IMR-90 (cell line): Measurements from ENCODE around the gene EFCAB5. TPM values are rescaled to one million over a fixed set of nuclear protein-coding genes. Genes with fewer than 3 reads are reported as not detected.

Experiments
- ATAC-seq: fragments of 200-7000 bp; cut with Tn5 transposase; 2 replicates; pipeline ENCODE4 v1.9.1; 2020; ENCODE audit warnings: low read depth, mild to moderate bottlenecking, moderate library complexity
- BruUV-seq: library from RNA; stranded (reverse); fragments of 400-500 nt; replicated peaks from 2 replicates; lab custom pipeline; 2021; lab: Mats Ljungman, UMichigan
- CTCF ChIA-PET: fragments of 300-600 bp; formaldehyde crosslinking; extraction: SDS; loops from one replicate; lab custom pipeline; 2021; ENCODE audit warnings: antibody characterized with exemption; lab: Yijun Ruan, JAX
- POLR2A ChIA-PET: fragments of 300-600 bp; sonication (Branson Sonifier 250); formaldehyde crosslinking; loops from one replicate; lab custom pipeline; 2022; ENCODE audit warnings: antibody characterized with exemption; ENCODE audit not compliant: unreplicated experiment; lab: Charles Lee
- DNase-seq: peaks from one replicate; pipeline ENCODE4 v3.0.0; 2013
- H2AFZ ChIP-seq: replicated peaks from 2 replicates; pipeline ENCODE3; 2013; ENCODE audit warnings: low read length, mild to moderate bottlenecking; ENCODE audit not compliant: poor library complexity
- H2AK5ac ChIP-seq: 2 replicates; pipeline ENCODE4 v1.6.1; 2013; ENCODE audit warnings: low read depth, low read length, inconsistent platforms
- H2AK9ac ChIP-seq: replicated peaks from 2 replicates; pipeline ENCODE3; 2013; ENCODE audit warnings: mild to moderate bottlenecking, low read depth, low read length, moderate library complexity; ENCODE audit not compliant: poor library complexity
- H2BK120ac ChIP-seq: 2 replicates; pipeline ENCODE4 v1.6.1; 2013; ENCODE audit warnings: low read depth, low read length, inconsistent platforms
- H2BK15ac ChIP-seq: 3 replicates; pipeline ENCODE4 v1.6.1; 2013; ENCODE audit warnings: low read depth, low read length, inconsistent platforms
- H2BK20ac ChIP-seq: 2 replicates; pipeline ENCODE4 v1.6.1; 2013; ENCODE audit warnings: low read depth, mild to moderate bottlenecking, inconsistent platforms, low read length, moderate library complexity
- H2BK5ac ChIP-seq: 2 replicates; pipeline ENCODE4 v1.6.1; 2013; ENCODE audit warnings: mild to moderate bottlenecking, low read depth, low read length, inconsistent platforms; ENCODE audit not compliant: poor library complexity, severe bottlenecking
- H3K14ac ChIP-seq: replicated peaks from 2 replicates; pipeline ENCODE4 v1.6.1; 2013; ENCODE audit warnings: low read depth, low read length, inconsistent platforms
- H3K18ac ChIP-seq: 2 replicates; pipeline ENCODE4 v1.6.1; 2013; ENCODE audit warnings: low read depth, low read length, control low read depth
- H3K23ac ChIP-seq: 2 replicates; pipeline ENCODE4 v1.6.1; 2013; ENCODE audit warnings: low read depth, low read length, inconsistent platforms
- H3K27ac ChIP-seq: 2 replicates; pipeline ENCODE4 v1.5.1; 2013; ENCODE audit warnings: mild to moderate bottlenecking, control low read depth, low read length; ENCODE audit not compliant: insufficient read depth
- H3K27me3 ChIP-seq: 2 replicates; pipeline ENCODE4 v1.6.1; 2013; ENCODE audit warnings: low read length; ENCODE audit not compliant: control insufficient read depth, insufficient read depth
- H3K36me3 ChIP-seq: 2 replicates; pipeline ENCODE4 v1.6.1; 2013; ENCODE audit warnings: low read length, mixed read lengths; ENCODE audit not compliant: control insufficient read depth, insufficient read depth
- H3K4ac ChIP-seq: 2 replicates; pipeline ENCODE4 v1.6.1; 2013; ENCODE audit warnings: low read depth, low read length, inconsistent platforms
- H3K4me1 ChIP-seq: 2 replicates; pipeline ENCODE4 v1.6.1; 2013; ENCODE audit warnings: low read length, mixed read lengths; ENCODE audit not compliant: control insufficient read depth, insufficient read depth
- H3K4me2 ChIP-seq: 2 replicates; pipeline ENCODE4 v1.6.1; 2013; ENCODE audit warnings: low read depth, mild to moderate bottlenecking, control low read depth, low read length, moderate library complexity
- H3K4me3 ChIP-seq: 2 replicates; pipeline ENCODE4 v1.5.1; 2013; ENCODE audit warnings: low read depth, mild to moderate bottlenecking, control low read depth, low read length, moderate library complexity; ENCODE audit not compliant: insufficient read depth
- H3K56ac ChIP-seq: 2 replicates; pipeline ENCODE4 v1.6.1; 2013; ENCODE audit warnings: low read length, inconsistent platforms; ENCODE audit not compliant: insufficient read depth; ENCODE audit errors: extremely low read depth
- H3K79me1 ChIP-seq, 2 experiments: 2 replicates each; pipeline ENCODE4 v1.6.1; 2013; ENCODE audit warnings: low read length in 2 of 2, inconsistent platforms in 1 of 2, low read depth in 1 of 2
- H3K9ac ChIP-seq: 2 replicates; pipeline ENCODE4 v1.6.1; 2013; ENCODE audit warnings: low read depth, low read length, control low read depth
- H3K9me1 ChIP-seq: 2 replicates; pipeline ENCODE4 v1.6.1; 2013; ENCODE audit warnings: low read length, inconsistent platforms; ENCODE audit not compliant: insufficient read depth
- H3K9me3 ChIP-seq: 2 replicates; pipeline ENCODE4 v1.6.1; 2013; ENCODE audit warnings: low read length; ENCODE audit not compliant: control insufficient read depth, insufficient read depth
- H4K20me1 ChIP-seq: 2 replicates; pipeline ENCODE4 v1.6.1; 2013; ENCODE audit warnings: low read length, inconsistent platforms; ENCODE audit not compliant: insufficient read depth
- H4K5ac ChIP-seq: 2 replicates; pipeline ENCODE4 v1.6.1; 2013; ENCODE audit warnings: mild to moderate bottlenecking, low read depth, low read length, control low read depth
- H4K8ac ChIP-seq, 2 experiments: 2 replicates each; pipeline ENCODE4 v1.6.1; 2013; ENCODE audit warnings: low read depth in 2 of 2, low read length in 2 of 2, control low read depth in 1 of 2, inconsistent platforms in 1 of 2
- H4K91ac ChIP-seq: 2 replicates; pipeline ENCODE4 v1.6.1; 2013; ENCODE audit warnings: low read depth, low read length, inconsistent platforms; ENCODE audit not compliant: insufficient read depth
- BHLHE40 ChIP-seq: fragments of 150-350 bp; IDR thresholded peaks from 2 replicates; pipeline ENCODE4 v1.6.1; 2016; ENCODE audit warnings: mild to moderate bottlenecking, low read depth, low read length
- CEBPB ChIP-seq: IDR thresholded peaks from 2 replicates; pipeline ENCODE4 v1.6.1; 2012; ENCODE audit warnings: low read depth, low read length, improper control_type of control experiment
- CHD1 ChIP-seq: IDR thresholded peaks from 2 replicates; pipeline ENCODE4 v1.6.1; 2012; ENCODE audit warnings: low read depth, low read length, improper control_type of control experiment
- CTCF ChIP-seq: conservative IDR thresholded peaks from 2 replicates; pipeline ENCODE4 v1.5.1; 2012; ENCODE audit warnings: mild to moderate bottlenecking, low read depth, low read length, improper control_type of control experiment
- ELK1 ChIP-seq: fragments of 150-350 bp; IDR thresholded peaks from 2 replicates; pipeline ENCODE4 v1.6.1; 2016; ENCODE audit warnings: low read depth, mild to moderate bottlenecking, low read length, moderate library complexity, borderline replicate concordance
- FOS ChIP-seq: fragments of 150-350 bp; IDR thresholded peaks from 2 replicates; pipeline ENCODE4 v1.6.1; 2016; ENCODE audit warnings: low read depth, low read length
- MAFK ChIP-seq: IDR thresholded peaks from 2 replicates; pipeline ENCODE4 v1.6.1; 2012; ENCODE audit warnings: low read depth, low read length, improper control_type of control experiment
- MAZ ChIP-seq: IDR thresholded peaks from 2 replicates; pipeline ENCODE4 v1.6.1; 2012; ENCODE audit warnings: low read depth, mild to moderate bottlenecking, low read length, improper control_type of control experiment, moderate library complexity, borderline replicate concordance
- NFE2L2 ChIP-seq: fragments of 150-350 bp; IDR thresholded peaks from 2 replicates; pipeline ENCODE4 v1.6.1; 2016; ENCODE audit warnings: low read depth, mild to moderate bottlenecking, low read length
- POLR2A ChIP-seq: IDR thresholded peaks from 2 replicates; pipeline ENCODE4 v1.6.1; 2012; ENCODE audit warnings: mild to moderate bottlenecking, low read depth, low read length
- RAD21 ChIP-seq: IDR thresholded peaks from 2 replicates; pipeline ENCODE4 v1.6.1; 2012; ENCODE audit warnings: low read length, improper control_type of control experiment
- RCOR1 ChIP-seq: IDR thresholded peaks from 2 replicates; pipeline ENCODE4 v1.6.1; 2012; ENCODE audit warnings: mild to moderate bottlenecking, low read length, improper control_type of control experiment; ENCODE audit not compliant: insufficient replicate concordance
- SMC3 ChIP-seq: fragments of 150-350 bp; IDR thresholded peaks from 2 replicates; pipeline ENCODE4 v1.6.1; 2016; ENCODE audit warnings: low read depth, mild to moderate bottlenecking, antibody characterized with exemption, low read length, moderate library complexity
- WGBS, 2 experiments: methylation state at CpG; one replicate each; pipeline versions ENCODE4 v1.1.5 to v1.1.7; 2013; ENCODE audit warnings: missing lambda C conversion rate in 2 of 2; ENCODE audit not compliant: insufficient read length in 1 of 2; ENCODE audit errors: extremely low coverage in 2 of 2; 5-methylcytosine and 5-hydroxymethylcytosine counted together
- dilution Hi-C: fragments of 300-500 bp; cut with HindIII; formaldehyde crosslinking; loops from one replicate; pipeline ENCODE4 v1.14.3; 2018; ENCODE audit warnings: low sequenced_read_pairs; ENCODE audit not compliant: unreplicated experiment
- in situ Hi-C: fragments of 300-500 bp; cut with MboI; formaldehyde crosslinking; loops from 3 replicates; pipeline ENCODE4 v1.14.3; 2019; ENCODE audit warnings: low sequenced_read_pairs, inconsistent platforms, mixed read lengths
- intact Hi-C: fragments of 100-400 bp; cut with micrococcal nuclease; formaldehyde crosslinking; loops from 2 replicates; pipeline ENCODE4 v1.10.0; 2022
- polyA plus RNA-seq, 3 experiments: library from polyadenylated mRNA; depleted of rRNA; stranded (reverse); fragments of >200 nt; gene quantifications; 2 replicates each; pipeline ENCODE4 v1.2.3, GENCODE V29; 2012; ENCODE audit warnings: low replicate concordance in 1 of 3
- total RNA-seq: library from RNA; depleted of rRNA; stranded (reverse); fragments of >200 nt; gene quantifications from 2 replicates; pipeline ENCODE4 v1.2.3, GENCODE V29; 2012

EFCAB5 gene
- total and polyA plus RNA-seq, 2 of the 4 experiments (the other 2 are of a cell fraction): 0.14 TPM; not detected in 1

- intact Hi-C loops: no loop called here
- Histone ChIP-seq H3K36me3 (peaks cover 2% of the 10 kb centered on the region; the same call in 1 of the 2 replicates), H3K4me1 (no peaks in the 10 kb centered on the region), H2BK15ac (no peak overlapping the region), H3K4ac (peak overlapping the region; percentile 96; the same call in 1 of the 2 replicates), H2AK5ac (no peak overlapping the region), H2AK9ac (no peak overlapping the region), H3K14ac (peak overlapping the region; percentile 99), H3K27ac (peak overlapping the region; percentile 97; the same call in 1 of the 2 replicates), H4K8ac (peak overlapping the region; percentile 90 to 99; a peak in 3 of 4 replicates), H3K56ac (peak overlapping the region; percentile 98; the same call in 1 of the 2 replicates), H3K18ac (no peak overlapping the region), H3K79me1 (peaks cover 4 to 28% of the 10 kb centered on the region in 2 experiments; a peak in 2 of 4 replicates), H3K9me1 (no peaks in the 10 kb centered on the region), H3K4me2 (peak overlapping the region; percentile 98), H3K23ac (peak overlapping the region; percentile 98; the same call in 1 of the 2 replicates), H4K91ac (no peak overlapping the region), H4K5ac (no peak overlapping the region), H2BK120ac (no peak overlapping the region), H2BK5ac (peak overlapping the region; percentile 93), H3K4me3 (peak overlapping the region; percentile 84), H2AFZ (no peak overlapping the region), H2BK20ac (no peak overlapping the region), H3K9ac (peak overlapping the region; percentile 99), H3K9me3 (no peaks in the 10 kb centered on the region), H3K27me3 (no peaks in the 10 kb centered on the region), H4K20me1 (peaks cover 11% of the 10 kb centered on the region)
- dilution Hi-C loops: no loop called here
- DNase-seq (peak; percentile 17), ATAC-seq (no peak)
- BruUV-seq: no TSS peak
- no peak for TF ChIP-seq POLR2A
- no peak for TF ChIP-seq ELK1
- no peak for TF ChIP-seq RCOR1
- TF ChIP-seq CTCF: no peak
- TF ChIP-seq CEBPB: no peak
- no peak for TF ChIP-seq RAD21
- TF ChIP-seq NFE2L2: no peak
- TF ChIP-seq BHLHE40: no peak
- no peak for TF ChIP-seq MAFK
- TF ChIP-seq SMC3: no peak
- no peak for TF ChIP-seq FOS
- no peak for TF ChIP-seq CHD1
- TF ChIP-seq MAZ: no peak
- ChIA-PET CTCF (interaction anchor here (0.7 kb wide), 1 partner anchor 359 kb away, joined by 5 read pairs; the partner anchor contains the start of gene GOSR1), POLR2A (interaction anchor here (0.7 kb wide), 1 partner anchor 223 kb away, joined by 3 read pairs; no protein-coding TSS in a partner anchor)
- WGBS, 2 experiments: no CpG with 5 or more reads among the region's 5 CpGs
- in situ Hi-C loops: loop anchor here (5.0 kb wide), 1 partner anchor 165 kb away; no protein-coding TSS in a partner anchor
These were observed 176.2 kb downstream of the EFCAB5 start for GRCh38 chr17:30117675-30118081.
